ENCODE results near the gene SYNE2. TPM values are rescaled to one million over a fixed set of nuclear protein-coding genes. Genes with fewer than 3 reads are reported as not detected.
"Not testable (repeated sequence)": the region's sequence is repeated elsewhere in the genome, so short reads cannot be mapped to it uniquely, and the experiment has no call there.

SYNE2 gene
- total RNA-seq, 2 donors from 2014 or later: 86.7 to 97.4 TPM

- DNase-seq (ENCODE audit: low spot score) (no peak), ATAC-seq (peak in 1 of 2 donors; percentile 48)
- peaks cover 36 to 57% of the 10 kb centered on the region in 2 donors for H3K4me1 Mint-ChIP-seq (ENCODE audit: low read depth in 2 of 2)
- H3K27me3 Mint-ChIP-seq: no peaks in the 10 kb centered on the region
- H3K4me3 Mint-ChIP-seq: peak overlapping the region; percentile 77
- peaks cover 9% of the 10 kb centered on the region for H3K36me3 Mint-ChIP-seq
- H3K9me3 Mint-ChIP-seq: no peaks in the 10 kb centered on the region
- peak overlapping the region; percentile 81 to 82 for H3K27ac Mint-ChIP-seq
Measured at GRCh38 chr14:63857466-63858030, 4.7 kb downstream of the SYNE2 start.

DNA sequence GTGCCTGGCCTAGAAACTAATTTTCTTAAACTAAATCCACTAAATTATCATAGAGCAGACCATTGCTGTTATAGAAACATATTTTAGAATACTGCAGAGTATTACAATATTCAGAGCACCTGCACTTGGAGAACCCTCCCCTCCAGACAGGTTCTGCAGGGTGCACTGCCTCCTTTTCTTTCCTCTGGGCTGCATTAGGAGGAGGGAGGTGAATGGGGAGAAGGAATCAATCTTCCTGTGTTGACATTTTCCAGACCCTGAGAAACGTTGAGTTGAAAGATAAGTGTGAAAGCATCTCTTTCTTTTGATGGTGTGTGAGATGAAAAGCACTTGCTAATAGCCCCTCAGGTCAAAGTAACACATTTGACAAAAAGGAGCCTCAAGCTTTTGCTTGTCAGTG lies 7.3 kb downstream of the SYNE2 start:
- DNase-seq (ENCODE audit: low spot score) (no peak), ATAC-seq (no peak)
- Mint-ChIP-seq H3K27ac (peak overlapping the region; percentile 82 to 92), H3K27me3 (no peaks in the 10 kb centered on the region), H3K9me3 (no peaks in the 10 kb centered on the region), H3K4me1 (ENCODE audit: low read depth in 2 of 2) (peaks cover 45 to 60% of the 10 kb centered on the region in 2 donors), H3K4me3 (no peak overlapping the region), H3K36me3 (peaks cover 4% of the 10 kb centered on the region)

DNA sequence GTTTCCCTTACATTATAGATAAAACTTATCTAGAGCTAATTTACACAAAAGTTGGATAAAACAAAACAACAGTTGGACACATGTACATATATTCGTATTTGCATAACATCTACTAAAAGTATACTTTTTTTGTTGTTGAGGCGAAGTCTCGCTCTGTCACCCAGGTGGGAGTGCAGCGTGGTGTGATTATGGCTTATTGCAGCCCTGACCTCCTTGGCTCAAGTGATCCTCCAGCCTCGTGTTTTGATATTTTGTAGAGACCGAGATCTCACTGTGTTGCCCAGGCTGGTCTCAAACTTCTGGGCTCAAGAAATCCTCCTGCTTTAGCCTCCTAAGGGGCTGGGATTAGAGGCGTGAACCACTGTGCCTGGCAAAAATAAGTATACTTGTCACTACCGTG lies 9.4 kb downstream of the SYNE2 start:
- DNase-seq (ENCODE audit: low spot score) (no peak), ATAC-seq (no peak)
- Mint-ChIP-seq H3K4me3 (peak overlapping the region; percentile 19), H3K9me3 (no peaks in the 10 kb centered on the region), H3K27me3 (no peaks in the 10 kb centered on the region), H3K36me3 (peaks cover 4% of the 10 kb centered on the region), H3K27ac (peak overlapping the region; percentile 84 to 98), H3K4me1 (ENCODE audit: low read depth in 2 of 2) (peaks cover 38 to 53% of the 10 kb centered on the region in 2 donors)

- peaks cover 34 to 53% of the 10 kb centered on the region in 2 donors for H3K4me1 Mint-ChIP-seq (ENCODE audit: low read depth in 2 of 2)
- peak overlapping the region; percentile 65 for H3K4me3 Mint-ChIP-seq
- ATAC-seq: no peak
- H3K36me3 Mint-ChIP-seq: no peaks in the 10 kb centered on the region
- no peaks in the 10 kb centered on the region for H3K9me3 Mint-ChIP-seq
- H3K27me3 Mint-ChIP-seq: no peaks in the 10 kb centered on the region
- peak overlapping the region; percentile 84 to 98 for H3K27ac Mint-ChIP-seq
- DNase-seq (ENCODE audit: low spot score): no peak
Measured at GRCh38 chr14:63863004-63863403, 10.2 kb downstream of the SYNE2 start.

GRCh38 chr14:63864775-63865174 lies 12.0 kb downstream of the SYNE2 start:
- not testable (repeated sequence) for H3K9me3 Mint-ChIP-seq; H3K27me3 Mint-ChIP-seq; DNase-seq (ENCODE audit: low spot score); H3K36me3 Mint-ChIP-seq
- peak overlapping the region; percentile 98 to 99 for H3K27ac Mint-ChIP-seq
- ATAC-seq: peak; percentile 91
- H3K4me1 Mint-ChIP-seq (ENCODE audit: low read depth in 2 of 2): peaks cover 48 to 67% of the 10 kb centered on the region in 2 donors
- peak overlapping the region; percentile 73 for H3K4me3 Mint-ChIP-seq

- Mint-ChIP-seq H3K9me3 (no peaks in the 10 kb centered on the region), H3K4me1 (ENCODE audit: low read depth in 2 of 2) (peaks cover 53 to 59% of the 10 kb centered on the region in 2 donors), H3K36me3 (no peaks in the 10 kb centered on the region), H3K27ac (peak overlapping the region; percentile 55 to 81), H3K4me3 (peak overlapping the region; percentile 66), H3K27me3 (no peaks in the 10 kb centered on the region)
- DNase-seq (ENCODE audit: low spot score) (no peak), ATAC-seq (no peak)
Measured at GRCh38 chr14:63867933-63868921, 15.4 kb downstream of the SYNE2 start.

DNA sequence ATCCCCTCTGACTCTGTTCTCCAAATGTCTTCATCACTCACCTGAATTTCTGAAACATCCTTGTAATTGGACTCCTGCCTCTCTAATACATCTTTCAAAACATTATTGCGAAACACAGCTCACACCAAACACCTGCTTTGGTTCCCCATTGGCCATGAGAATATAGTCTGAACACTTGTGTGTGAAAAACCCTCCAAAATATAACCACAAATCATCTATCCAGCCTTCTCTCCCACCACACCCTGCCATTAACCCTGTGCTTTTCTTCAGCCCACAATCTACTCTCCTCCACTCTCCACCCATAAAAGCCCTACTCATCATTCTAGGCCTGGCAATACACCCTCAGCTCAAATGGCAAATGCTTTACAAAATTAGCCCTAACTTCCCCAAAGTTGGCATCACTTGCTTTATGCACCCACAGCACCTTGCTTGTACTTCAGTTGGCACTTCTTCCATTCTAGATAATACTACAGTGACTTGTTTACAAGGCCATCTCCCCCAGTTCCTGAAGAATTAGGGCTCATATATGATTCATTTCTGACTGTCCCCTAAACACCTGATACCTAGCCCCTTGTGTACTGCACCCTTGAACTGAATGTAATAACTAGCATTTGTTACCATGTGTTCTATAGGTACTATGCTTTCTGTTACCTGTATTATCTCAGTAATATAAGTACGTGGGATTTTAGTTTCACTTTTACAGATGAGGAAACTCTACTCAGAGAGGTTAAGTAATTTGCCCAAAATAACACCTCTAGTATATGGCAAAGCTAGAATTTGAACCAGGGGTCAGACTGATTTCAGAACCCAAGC lies 17.3 kb downstream of the SYNE2 start:
- H3K9me3 Mint-ChIP-seq; H3K27me3 Mint-ChIP-seq; DNase-seq (ENCODE audit: low spot score); H3K36me3 Mint-ChIP-seq: not testable (repeated sequence)
- Mint-ChIP-seq H3K27ac (peak overlapping the region; percentile 55 to 81), H3K4me1 (ENCODE audit: low read depth in 2 of 2) (peaks cover 55 to 58% of the 10 kb centered on the region in 2 donors), H3K4me3 (peak overlapping the region; percentile 60)
- peak; percentile 96 for ATAC-seq

GRCh38 chr14:63870753-63871037 lies 17.9 kb downstream of the SYNE2 start:
- not testable (repeated sequence) for H3K36me3 Mint-ChIP-seq; ATAC-seq; H3K9me3 Mint-ChIP-seq; DNase-seq (ENCODE audit: low spot score); H3K27me3 Mint-ChIP-seq
- peaks cover 57 to 62% of the 10 kb centered on the region in 2 donors for H3K4me1 Mint-ChIP-seq (ENCODE audit: low read depth in 2 of 2)
- peak overlapping the region; percentile 56 for H3K4me3 Mint-ChIP-seq
- peak overlapping the region; percentile 57 to 91 for H3K27ac Mint-ChIP-seq

DNA sequence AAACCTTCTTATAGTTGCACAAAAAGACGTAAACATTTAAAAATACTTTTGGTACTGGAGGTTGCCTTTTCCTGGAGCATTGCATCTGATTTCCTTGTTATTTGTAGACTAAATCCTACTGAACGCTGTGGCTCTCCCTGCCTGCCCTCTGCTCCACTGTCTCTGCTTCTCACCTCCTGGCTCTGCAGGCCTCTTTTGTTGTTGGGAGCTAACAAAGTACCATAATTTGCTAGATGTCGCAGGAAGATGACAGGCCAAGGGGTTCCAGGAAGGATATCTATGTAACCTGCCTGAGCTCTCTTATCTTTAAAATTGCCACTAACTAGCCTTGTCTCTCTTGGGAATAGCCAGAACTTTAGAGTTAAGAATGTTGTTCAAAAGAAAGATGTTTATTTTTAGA lies 21.4 kb downstream of the SYNE2 start:
- peaks cover 41 to 53% of the 10 kb centered on the region in 2 donors for H3K4me1 Mint-ChIP-seq (ENCODE audit: low read depth in 2 of 2)
- peak overlapping the region; percentile 15 to 72 for H3K27ac Mint-ChIP-seq
- no peak for ATAC-seq
- DNase-seq (ENCODE audit: low spot score): no peak
- no peaks in the 10 kb centered on the region for H3K36me3 Mint-ChIP-seq
- no peaks in the 10 kb centered on the region for H3K9me3 Mint-ChIP-seq
- no peaks in the 10 kb centered on the region for H3K27me3 Mint-ChIP-seq
- H3K4me3 Mint-ChIP-seq: peak overlapping the region; percentile 6

DNA sequence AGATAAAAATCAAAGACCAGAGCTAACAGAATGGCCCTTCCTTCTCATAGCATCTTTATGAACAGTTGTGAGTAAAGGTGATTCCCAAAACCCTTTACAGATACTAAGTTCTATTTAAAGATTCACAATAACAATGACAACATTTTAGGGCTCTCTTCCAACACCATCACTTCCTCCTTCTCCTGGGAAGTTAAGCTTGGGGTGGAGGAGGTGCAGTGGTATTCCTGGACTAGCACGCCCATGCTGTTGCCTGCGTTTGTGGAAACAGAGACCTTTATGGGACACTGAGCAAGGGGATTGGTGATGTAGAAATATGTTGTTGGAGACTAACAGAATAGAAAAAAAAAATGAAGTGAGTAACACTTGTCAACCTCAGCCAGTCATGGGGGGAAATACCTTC lies 22.5 kb downstream of the SYNE2 start:
- no peak for ATAC-seq
- Mint-ChIP-seq H3K4me1 (ENCODE audit: low read depth in 2 of 2) (peaks cover 31 to 50% of the 10 kb centered on the region in 2 donors), H3K36me3 (no peaks in the 10 kb centered on the region), H3K27ac (peak overlapping the region; percentile 24 to 48), H3K27me3 (no peaks in the 10 kb centered on the region), H3K4me3 (no peak overlapping the region), H3K9me3 (no peaks in the 10 kb centered on the region)
- no peak for DNase-seq (ENCODE audit: low spot score)

DNA sequence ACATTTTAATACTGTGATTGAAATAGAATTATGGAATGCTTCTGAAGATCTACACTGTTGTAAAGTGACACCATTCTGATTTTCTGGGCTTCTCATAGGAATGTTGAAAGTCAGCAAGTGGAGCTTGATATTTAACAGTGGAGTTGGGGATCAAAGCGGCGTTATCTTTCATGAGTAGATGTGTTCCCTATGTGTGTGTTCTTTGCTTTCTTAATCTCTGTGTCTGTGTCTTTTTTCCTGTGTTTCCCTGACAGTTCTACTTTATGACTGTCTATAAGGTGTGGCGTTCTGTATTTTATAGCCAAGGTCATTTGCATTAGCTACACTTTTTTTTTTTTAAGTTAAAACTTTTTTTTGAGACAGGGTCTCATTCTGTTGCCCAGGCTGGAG lies 24.7 kb downstream of the SYNE2 start:
- Mint-ChIP-seq H3K27me3 (no peaks in the 10 kb centered on the region), H3K9me3 (no peaks in the 10 kb centered on the region), H3K36me3 (no peaks in the 10 kb centered on the region), H3K27ac (no peak overlapping the region), H3K4me1 (ENCODE audit: low read depth in 2 of 2) (peaks cover 33 to 47% of the 10 kb centered on the region in 2 donors), H3K4me3 (no peak overlapping the region)
- ATAC-seq (no peak), DNase-seq (ENCODE audit: low spot score) (no peak)

DNA sequence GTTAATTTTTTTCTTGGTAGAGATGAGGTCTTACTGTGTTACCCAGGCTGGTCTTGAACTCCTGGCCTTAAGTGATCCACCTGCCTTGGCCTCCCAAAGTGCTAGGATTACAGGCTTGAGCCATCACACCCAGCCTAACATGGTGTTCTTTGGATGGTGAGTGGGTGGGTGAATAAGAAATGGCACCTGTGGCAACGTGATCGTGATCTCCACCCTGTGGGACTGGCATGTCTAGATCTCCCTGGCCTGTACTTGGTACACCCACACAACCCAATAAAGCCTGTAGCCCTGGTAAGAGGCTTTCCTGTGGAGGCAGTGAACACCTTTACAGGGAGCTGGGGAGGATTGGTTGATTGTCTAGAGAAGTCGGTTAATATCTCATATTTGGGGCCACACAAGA lies 25.2 kb downstream of the SYNE2 start:
- H3K36me3 Mint-ChIP-seq: no peaks in the 10 kb centered on the region
- no peak for DNase-seq (ENCODE audit: low spot score)

GRCh38 chr14:63878792-63879191 lies 26.0 kb downstream of the SYNE2 start:
- no peaks in the 10 kb centered on the region for H3K27me3 Mint-ChIP-seq
- DNase-seq (ENCODE audit: low spot score) (no peak), ATAC-seq (no peak)
- H3K4me1 Mint-ChIP-seq (ENCODE audit: low read depth in 2 of 2): peaks cover 27 to 39% of the 10 kb centered on the region in 2 donors
- H3K36me3 Mint-ChIP-seq: no peaks in the 10 kb centered on the region
- no peaks in the 10 kb centered on the region for H3K9me3 Mint-ChIP-seq
- no peak overlapping the region for H3K27ac Mint-ChIP-seq
- no peak overlapping the region for H3K4me3 Mint-ChIP-seq

More for the DNA sequence above, 25.2 kb downstream of the SYNE2 start:
- Mint-ChIP-seq H3K4me1 (ENCODE audit: low read depth in 2 of 2) (peaks cover 28 to 43% of the 10 kb centered on the region in 2 donors), H3K27me3 (no peaks in the 10 kb centered on the region), H3K27ac (no peak overlapping the region), H3K9me3 (no peaks in the 10 kb centered on the region), H3K4me3 (no peak overlapping the region)
- ATAC-seq: no peak

All from natural killer cell treated with Interleukin-12 subunit alpha and Interleukin-12 subunit beta and Interleukin-15 and Interleukin-18, amount 100 ng/mL, for 72 hours (primary cell).